GM19043 (cell line): ENCODE results near the gene C17orf100.
"Not testable (repeated sequence)": the region's sequence is repeated elsewhere in the genome, so short reads cannot be mapped to it uniquely, and the experiment has no call there.

Source experiments
- ATAC-seq: cut with Tn5 transposase; IDR thresholded peaks from one replicate; pipeline ENCODE4 v1.9.1; 2021; ENCODE audit warnings: low read depth; ENCODE audit not compliant: unreplicated experiment

C17orf100 gene

GRCh38 chr17:6640536-6641246 lies 10.9 kb upstream of the C17orf100 start, which contains the start of the genes KIAA0753 and TXNDC17:
TSS of gene KIAA0753 (minus strand) at chr17:6640711. CDS start at chr17:6635103, 5,608 bp downstream.
TSS of gene TXNDC17 (plus strand) at chr17:6641060. CDS start at chr17:6641083, 23 bp downstream.
- ATAC-seq = peak; percentile 73

- ATAC-seq = no peak
Measured at GRCh38 chr17:6641247-6641863, 10.2 kb upstream of the C17orf100 start.

DNA sequence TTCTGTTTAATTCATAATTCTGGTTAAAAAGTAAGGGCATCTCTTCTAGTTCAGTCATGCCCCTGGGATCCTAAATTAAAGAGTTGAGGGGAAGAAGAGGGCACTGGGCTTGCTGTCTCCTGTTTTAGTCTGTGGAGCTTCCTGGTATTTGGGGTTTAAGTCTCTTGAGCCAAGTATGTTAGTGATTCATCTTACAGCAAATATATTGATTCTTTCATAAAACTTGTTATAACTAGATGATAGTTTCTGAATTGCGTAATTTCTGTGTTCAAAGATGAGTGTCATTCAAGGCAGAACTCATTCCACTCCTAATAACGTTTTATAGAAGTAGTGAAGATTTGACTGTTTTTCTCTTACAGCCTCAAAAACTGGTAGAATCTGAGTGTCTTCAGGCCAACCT lies 9.0 kb upstream of the C17orf100 start:
- ATAC-seq = no peak

DNA sequence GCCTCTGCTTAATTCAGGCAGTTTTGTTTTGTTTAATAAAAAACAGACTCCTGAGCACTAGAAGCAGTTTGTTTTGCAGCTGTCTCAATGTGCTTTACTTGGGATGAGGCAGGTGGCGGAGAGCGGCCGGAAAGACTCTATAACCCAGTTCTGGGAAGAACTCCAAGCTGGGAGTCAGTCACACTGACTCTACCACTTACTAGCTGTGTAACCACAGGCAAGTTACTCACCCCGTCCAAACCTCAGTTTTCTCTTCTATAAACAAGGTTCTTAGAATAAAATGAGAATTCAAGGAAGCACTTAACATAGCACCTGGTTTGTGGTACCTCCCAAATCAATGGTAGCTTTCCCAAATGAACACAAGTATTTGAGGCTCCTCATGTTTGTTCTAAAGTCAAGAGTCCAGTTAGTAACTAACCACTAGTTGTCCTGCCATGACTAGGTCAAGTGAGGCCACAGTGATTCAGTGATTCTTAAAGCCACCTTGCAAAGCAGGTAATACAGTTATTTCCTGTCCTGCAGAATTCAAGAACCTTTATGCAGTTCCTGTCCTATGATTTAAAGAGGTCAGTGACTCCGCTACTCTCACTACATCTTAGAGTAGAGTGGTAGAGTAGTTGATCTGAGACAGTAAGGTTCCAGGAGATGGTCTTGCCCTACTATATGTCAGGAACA lies 8.0 kb upstream of the C17orf100 start:
- ATAC-seq = no peak

DNA sequence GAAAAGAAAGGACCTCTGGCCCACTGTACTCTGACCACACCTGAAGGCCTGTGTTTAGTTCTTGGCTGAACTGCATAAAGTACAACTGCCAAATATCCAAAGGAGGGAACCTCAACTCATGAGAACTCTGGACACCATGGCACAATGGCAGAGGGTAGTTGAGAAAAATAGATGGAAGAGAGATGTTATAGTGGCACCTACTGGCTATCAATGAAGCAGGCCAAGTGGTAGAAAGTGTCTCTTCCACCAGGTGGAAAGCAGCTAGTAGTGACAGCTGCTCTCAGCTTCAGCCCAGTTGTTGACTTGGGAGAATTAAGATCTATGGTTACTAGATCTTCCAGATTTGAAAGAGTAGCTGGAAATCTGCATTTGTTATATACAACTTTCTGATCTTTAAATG lies 3.4 kb upstream of the C17orf100 start:
- no peak for ATAC-seq

- ATAC-seq = no peak
Measured at GRCh38 chr17:6651919-6652452, 424 bp downstream of the C17orf100 start.

- no peak for ATAC-seq
Measured at GRCh38 chr17:6654841-6655731, 3.5 kb downstream of the C17orf100 start.

GRCh38 chr17:6655732-6656361 lies 4.3 kb downstream of the C17orf100 start:
- not testable (repeated sequence) for ATAC-seq

DNA sequence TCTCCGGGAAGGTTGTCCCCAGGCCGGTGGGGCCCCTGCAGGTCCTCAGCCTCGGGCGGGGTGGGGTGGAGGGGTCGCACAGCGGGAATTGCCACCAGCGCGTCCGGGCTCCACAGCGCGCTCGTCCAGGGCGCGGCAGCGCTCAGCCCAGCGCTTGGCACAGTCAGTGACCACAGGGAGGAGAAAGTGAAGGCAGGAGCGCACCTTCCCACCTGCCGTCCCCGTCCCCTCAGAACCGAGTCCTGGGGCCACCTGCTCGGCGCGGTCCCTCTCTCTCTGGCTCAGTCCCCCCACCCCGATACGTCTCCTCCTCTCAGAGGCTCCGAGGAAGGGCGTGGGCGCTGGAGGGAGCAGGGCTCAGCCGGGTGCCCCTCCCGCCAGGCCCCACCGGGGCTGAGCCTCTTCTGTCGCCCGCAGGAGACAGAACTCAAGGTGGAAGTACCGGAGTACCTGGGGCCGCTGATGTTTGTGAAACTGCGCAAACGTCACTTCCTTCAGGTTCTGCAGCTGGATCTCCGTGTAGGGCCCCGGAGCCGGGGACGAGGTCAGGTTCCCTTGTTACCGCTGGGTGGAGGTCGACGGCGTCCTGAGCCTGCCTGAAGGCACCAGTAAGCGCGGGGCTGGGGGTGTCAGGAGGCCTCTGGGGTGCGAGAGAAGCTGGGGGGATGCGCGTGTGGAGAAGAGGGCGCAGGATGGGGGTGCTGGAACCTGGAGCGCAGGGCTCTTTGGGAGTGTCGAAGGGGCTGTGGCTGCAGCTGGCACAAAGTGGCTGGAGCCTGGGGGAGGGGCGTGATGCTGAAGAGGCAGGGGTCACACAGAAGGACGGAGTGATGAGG lies 5.5 kb downstream of the C17orf100 start:
- not testable (repeated sequence) for ATAC-seq

DNA sequence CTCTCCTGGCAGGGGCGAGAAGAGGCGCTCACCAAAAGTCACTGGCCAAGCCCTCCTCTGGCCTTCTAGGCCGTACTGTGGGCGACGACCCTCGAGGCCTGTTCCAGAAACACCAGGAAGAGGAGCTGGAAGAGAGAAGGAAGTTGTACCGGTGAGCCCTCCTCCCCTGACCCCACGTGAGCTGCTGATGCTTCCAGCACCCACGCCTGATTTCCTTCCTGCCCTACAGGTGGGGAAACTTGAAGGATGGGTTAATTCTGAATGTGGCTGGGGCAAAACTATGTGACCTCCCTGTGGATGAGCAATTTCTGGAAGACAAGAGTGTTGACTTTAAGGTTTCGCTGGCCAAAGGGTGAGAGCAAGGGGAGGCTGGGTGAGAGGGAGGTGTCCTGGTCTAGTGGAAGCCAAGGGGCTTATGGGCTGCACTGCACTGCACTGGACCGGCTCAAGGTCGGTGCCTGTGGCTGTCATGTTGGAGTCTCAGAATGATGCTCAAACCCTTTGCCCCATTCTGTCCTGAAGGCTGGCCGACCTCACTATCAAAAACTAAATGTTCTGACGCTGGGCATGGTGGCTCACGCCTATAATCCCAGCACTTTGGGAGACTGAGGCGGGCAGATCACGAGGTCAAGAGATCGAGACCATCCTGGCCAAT lies 6.2 kb downstream of the C17orf100 start:
- ATAC-seq = no peak

- not testable (repeated sequence) for ATAC-seq
Measured at GRCh38 chr17:6658411-6658810, 6.8 kb downstream of the C17orf100 start.

DNA sequence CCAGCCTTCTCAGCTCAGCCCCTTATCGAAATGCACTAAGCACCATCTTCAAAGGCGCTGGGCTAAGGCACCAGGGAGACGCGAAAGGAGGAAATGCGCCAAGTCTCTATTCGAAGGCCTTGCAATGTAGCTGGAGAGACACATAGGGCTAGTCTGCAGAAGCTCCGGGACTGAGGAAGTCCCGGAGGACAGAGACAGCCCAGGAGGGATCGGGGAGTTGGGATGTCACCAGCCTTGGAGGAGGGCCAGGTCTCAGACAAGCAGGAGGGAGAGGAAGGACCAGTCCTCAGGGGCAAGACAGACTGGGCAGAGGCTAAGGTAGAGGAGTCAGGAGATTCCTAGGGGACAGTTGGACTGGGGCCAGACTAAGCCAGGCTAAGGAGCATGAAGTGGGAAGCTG lies 8.5 kb downstream of the C17orf100 start:
- ATAC-seq = no peak

DNA sequence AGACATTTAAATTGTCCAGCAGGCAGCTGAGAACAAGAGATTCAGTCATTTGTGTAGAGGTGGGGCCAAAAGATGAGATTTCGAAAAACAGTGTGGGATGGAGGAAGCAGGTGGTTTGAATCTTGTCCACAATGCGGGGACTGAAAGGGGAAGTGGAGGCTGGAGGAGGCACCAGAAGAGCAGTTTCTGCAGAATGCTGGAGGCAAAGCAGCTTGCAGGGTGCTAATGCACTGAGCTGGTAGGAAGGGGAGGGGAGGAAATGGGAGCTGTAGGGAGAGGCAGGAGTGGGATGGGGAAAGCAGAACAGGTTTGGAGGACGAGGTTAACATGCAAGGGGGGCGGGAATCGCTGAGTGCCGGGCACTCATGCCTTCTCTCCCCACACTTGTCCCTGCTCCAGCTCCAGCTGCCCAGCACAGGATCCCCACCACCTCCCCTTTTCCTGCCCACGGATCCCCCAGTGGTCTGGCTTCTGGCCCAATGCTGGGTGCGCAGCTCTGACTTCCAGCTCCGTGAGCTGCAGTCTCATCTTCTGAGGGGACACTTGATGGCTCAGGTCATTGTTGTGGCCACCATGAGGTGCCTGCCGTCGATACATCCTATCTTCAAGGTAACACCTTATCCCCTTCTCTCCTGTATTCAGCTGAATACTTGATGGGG lies 9.4 kb downstream of the C17orf100 start:
- peak; percentile 68 for ATAC-seq

DNA sequence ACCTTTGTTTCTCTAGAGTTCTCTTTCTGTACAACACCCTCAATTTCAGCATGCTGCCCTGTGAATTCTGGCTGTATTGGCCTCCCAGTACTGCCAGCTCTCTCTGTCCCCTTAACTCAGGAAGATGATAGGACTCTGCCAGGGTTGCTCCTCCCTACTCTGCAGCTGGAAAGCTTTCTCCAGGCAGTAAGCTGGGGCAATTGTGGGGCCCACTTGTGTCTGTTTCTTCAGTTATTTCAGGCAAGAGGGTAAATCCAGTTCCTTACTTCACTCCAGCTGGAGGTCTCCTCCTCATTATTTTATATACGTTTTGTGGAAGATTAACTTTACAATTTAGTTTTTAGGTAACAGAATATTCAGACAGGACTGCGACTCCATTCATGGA lies 9.9 kb downstream of the C17orf100 start:
- no peak for ATAC-seq

DNA sequence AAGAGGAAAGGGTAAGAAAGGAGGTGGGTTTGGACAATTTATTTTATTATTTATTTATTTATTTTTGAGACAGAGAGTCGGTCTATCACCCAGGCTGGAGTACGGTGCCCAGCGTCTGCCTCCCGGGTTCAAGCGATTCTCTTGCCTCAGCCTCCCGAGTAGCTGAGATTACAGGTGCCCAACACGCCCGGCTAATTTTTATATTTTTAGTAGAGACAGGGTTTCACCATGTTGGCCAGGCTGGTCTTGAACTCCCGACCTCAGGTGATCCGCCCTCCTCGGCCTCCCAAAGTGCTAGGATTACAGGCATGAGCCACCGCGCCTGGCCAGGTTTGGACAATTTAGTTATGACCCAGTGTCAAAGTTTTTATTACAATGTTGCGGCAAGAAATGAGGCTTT lies 11.6 kb downstream of the C17orf100 start:
- ATAC-seq = not testable (repeated sequence)

DNA sequence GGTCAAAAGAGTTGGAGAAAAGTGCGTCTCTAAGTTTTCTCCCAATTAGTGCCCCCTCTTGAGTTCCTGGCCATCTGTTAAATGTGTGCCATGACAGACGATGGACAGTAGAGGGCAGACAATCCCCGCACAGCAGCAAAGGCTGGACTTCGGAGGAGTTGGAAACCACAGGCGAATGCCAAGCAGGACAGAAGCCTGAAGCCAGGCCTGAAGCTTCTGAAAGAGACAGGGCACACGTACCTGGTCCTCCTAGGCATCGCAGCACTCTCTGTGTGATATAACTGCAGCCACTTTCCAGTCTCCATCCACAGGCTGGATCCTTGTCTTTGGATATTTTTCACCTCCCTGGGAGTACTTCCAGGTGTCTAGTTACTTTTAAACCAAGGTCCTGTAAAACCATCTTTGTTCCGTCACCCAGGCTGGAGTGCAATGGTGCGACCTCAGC lies 14.5 kb downstream of the C17orf100 start:
- no peak for ATAC-seq

DNA sequence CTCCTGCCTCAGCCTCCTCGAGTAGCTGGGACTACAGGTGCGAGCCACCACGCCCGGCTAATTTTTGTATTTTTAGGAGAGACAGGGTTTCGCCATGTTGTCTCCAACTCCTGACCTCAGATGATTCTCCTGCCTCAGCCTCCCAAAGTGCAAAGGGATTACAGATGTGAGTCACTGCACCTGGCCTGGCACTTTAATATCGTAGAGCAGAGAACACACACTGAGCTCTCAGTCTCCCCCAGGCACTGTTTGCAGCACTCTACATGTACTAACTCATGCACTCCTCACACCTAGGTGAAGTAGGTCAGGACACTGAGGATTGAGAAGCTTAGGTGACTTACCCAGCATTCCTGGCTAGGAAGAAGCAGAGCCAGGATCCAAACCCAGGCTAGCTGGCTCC lies 15.0 kb downstream of the C17orf100 start:
- no peak for ATAC-seq

- no peak for ATAC-seq
Measured at GRCh38 chr17:6667516-6667915, 16.0 kb downstream of the C17orf100 start.
